D721Med (cell line): ENCODE data around the gene DCD.

Source experiments
- DNase-seq: peaks from one replicate; pipeline ENCODE4 v3.0.0; 2011; ENCODE audit warnings: low spot score; ENCODE audit not compliant: insufficient read length
- FAIRE-seq: peaks from 2 replicates; lab custom pipeline; 2011; peaks lifted over from hg19 to GRCh38; lab: Jason Lieb, UNC
- TF ChIP-seq, protein P1 (sequence below): IDR thresholded peaks from 2 replicates; pipeline ENCODE4 v1.5.1; 2012; ENCODE audit warnings: mild to moderate bottlenecking, control low read depth; ENCODE audit not compliant: insufficient read depth; ENCODE audit errors: missing control alignments

The DCD gene, protein sequence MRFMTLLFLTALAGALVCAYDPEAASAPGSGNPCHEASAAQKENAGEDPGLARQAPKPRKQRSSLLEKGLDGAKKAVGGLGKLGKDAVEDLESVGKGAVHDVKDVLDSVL

DNA sequence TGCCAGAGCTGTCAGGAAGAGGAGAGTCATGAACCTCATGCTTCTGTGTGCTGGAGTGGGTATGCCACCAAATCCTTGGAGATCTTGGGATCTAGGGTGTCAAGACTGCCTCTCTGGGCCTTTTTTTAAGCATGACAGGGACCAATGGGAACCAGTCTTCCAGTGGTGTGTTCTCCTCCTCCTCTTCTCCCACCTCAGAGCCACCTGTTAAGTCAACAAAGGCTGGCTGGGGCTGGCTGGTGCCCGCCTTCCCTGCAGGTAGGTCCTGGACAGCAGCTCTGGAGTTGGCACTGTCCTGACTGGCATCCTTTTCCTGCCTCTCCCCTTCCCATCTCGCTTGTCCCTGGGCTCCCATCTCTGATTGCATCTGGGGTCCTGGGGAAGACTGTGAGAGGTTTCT lies at the start of gene DCD:
Gene DCD, minus strand, starts transcription at position 101 of the 400 bp plus-strand sequence. Its CDS starts 62 bp downstream, at position 39.
- TF ChIP-seq, protein P1, sequence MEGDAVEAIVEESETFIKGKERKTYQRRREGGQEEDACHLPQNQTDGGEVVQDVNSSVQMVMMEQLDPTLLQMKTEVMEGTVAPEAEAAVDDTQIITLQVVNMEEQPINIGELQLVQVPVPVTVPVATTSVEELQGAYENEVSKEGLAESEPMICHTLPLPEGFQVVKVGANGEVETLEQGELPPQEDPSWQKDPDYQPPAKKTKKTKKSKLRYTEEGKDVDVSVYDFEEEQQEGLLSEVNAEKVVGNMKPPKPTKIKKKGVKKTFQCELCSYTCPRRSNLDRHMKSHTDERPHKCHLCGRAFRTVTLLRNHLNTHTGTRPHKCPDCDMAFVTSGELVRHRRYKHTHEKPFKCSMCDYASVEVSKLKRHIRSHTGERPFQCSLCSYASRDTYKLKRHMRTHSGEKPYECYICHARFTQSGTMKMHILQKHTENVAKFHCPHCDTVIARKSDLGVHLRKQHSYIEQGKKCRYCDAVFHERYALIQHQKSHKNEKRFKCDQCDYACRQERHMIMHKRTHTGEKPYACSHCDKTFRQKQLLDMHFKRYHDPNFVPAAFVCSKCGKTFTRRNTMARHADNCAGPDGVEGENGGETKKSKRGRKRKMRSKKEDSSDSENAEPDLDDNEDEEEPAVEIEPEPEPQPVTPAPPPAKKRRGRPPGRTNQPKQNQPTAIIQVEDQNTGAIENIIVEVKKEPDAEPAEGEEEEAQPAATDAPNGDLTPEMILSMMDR: no peak
- no peak for DNase-seq
- no peak for FAIRE-seq

DNA sequence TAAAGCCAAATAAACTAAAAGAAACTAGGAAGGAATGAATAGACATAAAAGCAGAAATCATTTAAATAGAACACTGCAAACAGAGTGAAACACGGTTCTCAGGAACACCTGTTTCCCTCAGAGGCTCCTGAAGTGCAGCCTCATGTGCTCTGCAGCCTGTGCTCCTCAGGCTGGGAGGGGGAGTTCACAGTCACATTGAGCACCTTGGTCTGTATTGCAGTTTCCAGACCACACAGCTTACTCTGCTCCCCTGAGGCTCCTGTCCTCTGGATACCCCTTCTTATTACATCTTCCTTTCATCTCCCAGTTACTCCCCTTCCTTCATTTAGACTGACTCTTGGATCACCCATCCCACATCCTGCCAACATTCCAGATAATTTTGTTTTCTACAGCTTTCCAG lies 49.7 kb upstream of the DCD start:
- TF ChIP-seq, protein P1: no peak
- no peak for FAIRE-seq
- no peak for DNase-seq

DNA sequence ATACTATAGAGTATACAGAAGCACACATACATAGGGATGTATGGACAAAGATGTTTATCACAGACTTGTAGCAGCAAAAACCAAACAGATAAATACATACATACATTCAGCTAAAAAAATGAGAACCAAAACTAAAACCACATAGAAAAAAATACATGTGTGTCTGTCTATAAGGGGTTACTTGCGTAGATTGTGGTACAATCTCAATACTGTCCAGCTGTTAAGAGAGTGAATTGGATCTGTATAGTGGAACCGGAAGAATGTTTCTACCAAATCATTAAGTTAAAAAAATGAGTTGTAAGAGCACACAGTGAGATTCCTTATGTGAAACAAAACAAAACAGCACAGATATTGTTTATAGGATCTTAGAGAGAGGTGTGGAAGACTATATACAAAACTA lies 44.2 kb upstream of the DCD start:
- TF ChIP-seq, protein P1: no peak
- no peak for DNase-seq
- no peak for FAIRE-seq

DNA sequence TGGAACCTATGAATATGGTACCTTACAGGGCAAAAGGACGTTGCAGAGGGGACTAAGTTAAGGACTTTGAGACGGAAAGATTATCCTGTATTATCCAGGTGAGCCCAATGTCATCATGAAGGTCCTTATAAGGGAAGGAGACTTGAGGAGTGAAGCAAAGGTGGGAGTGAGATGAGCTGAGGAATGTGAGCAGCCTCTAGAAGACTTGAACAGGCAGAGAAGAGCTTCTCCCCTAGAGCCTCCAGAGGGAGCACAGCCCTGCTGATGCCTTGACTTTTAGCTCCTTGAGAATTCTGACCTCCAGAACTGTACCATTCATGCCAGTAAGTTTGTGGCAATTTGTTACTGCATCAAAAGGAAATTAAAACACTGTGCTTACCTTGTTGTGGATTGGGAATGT lies 41.8 kb upstream of the DCD start:
- no peak for FAIRE-seq
- TF ChIP-seq, protein P1: no peak
- no peak for DNase-seq

DNA sequence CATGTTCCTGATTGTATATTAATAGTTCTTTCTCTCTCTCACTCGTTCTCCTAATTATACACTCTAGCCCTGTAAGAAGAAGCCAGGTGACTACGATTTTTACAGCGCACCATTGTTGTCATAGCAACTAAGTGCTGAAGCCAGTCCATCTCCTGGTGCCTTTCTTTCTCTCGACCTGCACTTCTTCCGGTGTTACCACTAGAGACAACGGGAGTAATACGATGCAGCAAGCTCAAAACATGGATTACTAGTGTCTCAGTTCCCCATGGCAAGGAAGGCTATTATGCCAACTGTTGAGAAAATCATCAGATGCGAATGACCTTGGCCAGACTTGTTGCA lies 40.8 kb upstream of the DCD start:
- FAIRE-seq (no peak), DNase-seq (no peak)
- TF ChIP-seq, protein P1: no peak

DNA sequence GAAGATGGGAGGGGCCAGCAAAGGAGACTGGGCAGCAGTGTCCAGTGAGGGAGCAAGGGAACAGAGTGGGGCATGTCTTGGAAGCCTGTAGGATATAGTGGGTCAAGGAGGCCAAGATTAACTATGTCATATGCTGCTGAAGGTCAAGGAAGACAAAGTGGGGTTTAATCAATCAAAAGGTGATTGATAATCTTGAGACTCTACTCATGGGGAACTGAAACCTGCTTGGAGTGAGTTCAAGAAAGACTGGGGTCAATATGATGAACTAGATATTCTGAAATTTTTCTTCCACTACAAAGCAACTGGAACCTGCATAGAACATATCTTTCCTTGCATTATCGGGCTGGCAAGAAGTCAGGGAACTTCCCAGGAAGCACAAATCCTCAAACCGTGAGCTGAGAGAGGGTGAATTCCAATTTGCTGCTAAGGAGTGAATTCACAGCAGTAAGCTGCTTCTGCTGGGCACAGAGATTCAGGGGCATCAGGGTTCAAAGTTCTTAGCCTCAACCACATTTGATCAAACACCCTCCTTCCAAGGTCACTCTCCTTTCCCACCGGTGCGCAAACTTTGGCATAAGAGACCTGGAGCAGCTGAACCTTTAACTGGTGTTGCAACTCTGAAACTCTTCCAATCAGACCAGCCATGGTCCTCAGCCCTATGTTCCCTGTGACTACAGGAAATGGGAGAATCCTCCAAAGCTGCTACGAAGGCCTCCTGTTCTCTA lies 40.3 kb upstream of the DCD start:
- no peak for FAIRE-seq
- TF ChIP-seq, protein P1: no peak
- no peak for DNase-seq

DNA sequence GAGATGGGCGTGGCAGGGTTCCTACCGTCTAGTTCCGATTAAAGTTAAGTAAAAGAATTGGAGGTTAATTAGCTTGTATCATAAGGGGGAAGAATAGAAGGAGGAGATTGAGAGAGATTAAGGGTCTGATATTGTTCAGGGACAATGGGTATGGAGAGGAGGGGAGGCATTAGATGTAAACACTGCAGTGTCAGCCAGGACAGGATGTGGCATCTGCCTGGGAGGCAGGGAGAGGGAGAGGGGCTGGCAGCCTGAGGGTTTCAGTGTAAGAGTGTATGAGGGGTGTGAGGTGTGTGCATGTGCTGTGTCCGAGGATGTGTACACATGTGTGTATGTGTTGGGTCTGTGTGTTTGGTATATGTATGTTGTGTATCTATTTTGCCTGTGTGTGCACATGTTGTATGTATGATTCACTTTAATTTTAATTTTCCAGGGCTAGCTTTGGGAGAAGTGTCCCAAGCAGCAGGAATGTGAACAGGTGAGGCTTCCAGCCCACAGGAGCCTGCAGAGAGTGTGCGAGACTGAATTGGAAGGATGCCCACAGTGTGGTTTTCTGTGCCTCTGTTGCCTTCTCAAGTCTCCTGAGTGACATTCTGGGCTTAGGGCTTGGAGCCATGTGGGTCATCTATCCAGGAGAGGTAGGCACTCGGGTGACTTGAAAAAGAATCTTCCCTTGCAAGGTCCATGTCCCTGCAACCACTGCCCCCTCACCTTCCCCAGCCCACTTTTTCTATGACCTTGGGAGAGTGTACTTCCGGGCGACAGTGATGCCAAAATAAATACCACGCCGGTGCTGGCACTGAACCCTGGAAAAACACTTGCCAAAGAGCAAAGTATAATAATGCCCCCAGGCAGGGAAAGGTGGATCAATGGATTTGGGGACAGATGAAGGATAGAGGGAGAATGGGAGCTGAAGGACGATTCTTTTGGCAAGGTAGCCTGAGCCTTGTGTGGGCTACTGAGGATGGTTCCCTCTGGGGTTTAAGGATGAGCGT lies 36.8 kb upstream of the DCD start:
- no peak for FAIRE-seq
- TF ChIP-seq, protein P1: no peak
- no peak for DNase-seq
